HG03354 (cell line): ENCODE results near the gene ZBTB48.

Experiments
- ATAC-seq: cut with Tn5 transposase; IDR thresholded peaks from one replicate; pipeline ENCODE4 v1.9.1; 2021; ENCODE audit warnings: mild to moderate bottlenecking; ENCODE audit not compliant: unreplicated experiment, poor library complexity, severe bottlenecking

ZBTB48 gene

GRCh38 chr1:6570987-6571386 is 8.8 kb upstream of the ZBTB48 start:
- ATAC-seq = no peak

DNA sequence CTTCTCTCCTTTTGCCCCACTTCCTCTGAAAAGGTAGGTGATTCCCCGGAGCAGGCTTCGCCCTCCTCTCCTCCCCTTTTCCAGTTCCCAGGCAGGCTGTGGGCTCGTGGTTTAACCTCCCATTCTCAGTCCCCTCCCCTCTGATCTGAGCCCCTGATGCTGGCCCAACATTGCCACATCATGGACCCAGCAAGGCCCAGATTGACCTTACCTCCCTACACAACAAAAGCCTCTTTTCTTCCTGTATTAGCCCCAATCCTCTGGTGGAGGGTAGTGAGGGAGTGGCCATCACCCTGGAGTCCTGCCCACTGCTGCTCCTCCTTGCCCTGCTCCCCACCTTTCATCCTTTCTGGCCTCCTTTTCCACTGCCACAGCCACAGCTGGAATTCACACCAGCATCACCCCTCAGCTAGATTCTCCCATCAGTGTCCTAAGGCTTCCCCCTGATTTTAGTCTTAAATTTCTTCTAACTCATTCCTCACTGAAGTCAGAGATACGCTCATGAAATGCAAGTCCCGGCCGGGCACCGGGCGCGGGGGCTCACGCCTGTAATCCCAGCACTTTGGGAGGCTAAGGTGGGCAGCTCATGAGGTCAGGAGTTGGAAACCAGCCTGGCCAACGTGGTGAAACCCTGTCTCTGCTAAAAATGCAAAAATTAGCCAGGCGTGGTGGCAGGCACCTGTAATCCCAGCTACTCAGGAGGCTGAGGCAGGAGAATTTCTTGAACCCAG is 7.0 kb upstream of the ZBTB48 start:
- ATAC-seq = no peak

- ATAC-seq = no peak
Measured at GRCh38 chr1:6574025-6574620, 5.7 kb upstream of the ZBTB48 start.

DNA sequence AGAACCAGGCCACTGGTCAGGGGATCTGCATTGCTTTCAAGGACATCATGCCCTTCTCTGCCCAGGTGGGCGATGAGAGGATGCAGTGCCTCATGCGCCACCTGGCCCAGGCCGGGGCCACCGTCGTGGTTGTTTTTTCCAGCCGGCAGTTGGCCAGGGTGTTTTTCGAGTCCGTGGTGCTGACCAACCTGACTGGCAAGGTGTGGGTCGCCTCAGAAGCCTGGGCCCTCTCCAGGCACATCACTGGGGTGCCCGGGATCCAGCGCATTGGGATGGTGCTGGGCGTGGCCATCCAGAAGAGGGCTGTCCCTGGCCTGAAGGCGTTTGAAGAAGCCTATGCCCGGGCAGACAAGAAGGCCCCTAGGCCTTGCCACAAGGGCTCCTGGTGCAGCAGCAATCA is 5.0 kb upstream of the ZBTB48 start:
- no peak for ATAC-seq

GRCh38 chr1:6577831-6578525 is 1.8 kb upstream of the ZBTB48 start:
- no peak for ATAC-seq

DNA sequence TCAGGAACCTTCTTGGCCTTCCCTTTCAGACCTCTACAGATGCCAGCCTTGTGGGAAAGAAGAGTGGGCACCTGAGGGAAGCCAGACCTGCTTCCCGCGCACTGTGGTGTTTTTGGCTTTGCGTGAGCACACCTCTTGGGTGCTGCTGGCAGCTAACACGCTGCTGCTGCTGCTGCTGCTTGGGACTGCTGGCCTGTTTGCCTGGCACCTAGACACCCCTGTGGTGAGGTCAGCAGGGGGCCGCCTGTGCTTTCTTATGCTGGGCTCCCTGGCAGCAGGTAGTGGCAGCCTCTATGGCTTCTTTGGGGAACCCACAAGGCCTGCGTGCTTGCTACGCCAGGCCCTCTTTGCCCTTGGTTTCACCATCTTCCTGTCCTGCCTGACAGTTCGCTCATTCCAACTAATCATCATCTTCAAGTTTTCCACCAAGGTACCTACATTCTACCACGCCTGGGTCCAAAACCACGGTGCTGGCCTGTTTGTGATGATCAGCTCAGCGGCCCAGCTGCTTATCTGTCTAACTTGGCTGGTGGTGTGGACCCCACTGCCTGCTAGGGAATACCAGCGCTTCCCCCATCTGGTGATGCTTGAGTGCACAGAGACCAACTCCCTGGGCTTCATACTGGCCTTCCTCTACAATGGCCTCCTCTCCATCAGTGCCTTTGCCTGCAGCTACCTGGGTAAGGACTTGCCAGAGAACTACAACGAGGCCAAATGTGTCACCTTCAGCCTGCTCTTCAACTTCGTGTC is 995 bp upstream of the ZBTB48 start:
- ATAC-seq = no peak

DNA sequence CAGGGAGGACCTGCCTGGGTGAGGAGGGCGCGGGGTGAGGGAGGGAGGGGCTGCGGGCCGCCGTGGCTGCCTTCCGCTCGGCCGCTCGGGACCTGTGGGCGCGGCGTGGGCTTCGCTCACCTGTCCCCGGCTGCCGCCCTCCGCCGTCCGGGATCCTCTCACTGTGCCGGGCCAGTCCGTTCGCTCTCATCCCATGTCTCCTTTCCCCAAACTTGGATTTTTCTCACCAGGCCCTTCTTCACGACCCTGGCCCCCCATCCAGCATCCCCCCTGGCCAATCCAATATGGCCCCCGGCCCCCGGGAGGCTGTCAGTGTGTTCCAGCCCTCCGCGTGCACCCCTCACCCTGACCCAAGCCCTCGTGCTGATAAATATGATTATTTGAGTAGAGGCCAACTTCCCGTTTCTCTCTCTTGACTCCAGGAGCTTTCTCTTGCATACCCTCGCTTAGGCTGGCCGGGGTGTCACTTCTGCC is 362 bp downstream of the ZBTB48 start:
- ATAC-seq = peak; percentile 40

DNA sequence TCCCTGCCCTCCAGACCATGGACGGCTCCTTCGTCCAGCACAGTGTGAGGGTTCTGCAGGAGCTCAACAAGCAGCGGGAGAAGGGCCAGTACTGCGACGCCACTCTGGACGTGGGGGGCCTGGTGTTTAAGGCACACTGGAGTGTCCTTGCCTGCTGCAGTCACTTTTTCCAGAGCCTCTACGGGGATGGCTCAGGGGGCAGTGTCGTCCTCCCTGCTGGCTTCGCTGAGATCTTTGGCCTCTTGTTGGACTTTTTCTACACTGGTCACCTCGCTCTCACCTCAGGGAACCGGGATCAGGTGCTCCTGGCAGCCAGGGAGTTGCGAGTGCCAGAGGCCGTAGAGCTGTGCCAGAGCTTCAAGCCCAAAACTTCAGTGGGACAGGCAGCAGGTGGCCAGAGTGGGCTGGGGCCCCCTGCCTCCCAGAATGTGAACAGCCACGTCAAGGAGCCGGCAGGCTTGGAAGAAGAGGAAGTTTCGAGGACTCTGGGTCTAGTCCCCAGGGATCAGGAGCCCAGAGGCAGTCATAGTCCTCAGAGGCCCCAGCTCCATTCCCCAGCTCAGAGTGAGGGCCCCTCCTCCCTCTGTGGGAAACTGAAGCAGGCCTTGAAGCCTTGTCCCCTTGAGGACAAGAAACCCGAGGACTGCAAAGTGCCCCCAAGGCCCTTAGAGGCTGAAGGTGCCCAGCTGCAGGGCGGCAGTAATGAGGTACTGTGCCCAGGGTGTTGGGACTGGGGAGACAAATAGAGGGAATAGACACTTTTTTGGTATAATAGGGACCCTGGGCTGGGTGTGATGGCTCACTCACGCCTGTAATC is 1.0 kb downstream of the ZBTB48 start:
- no peak for ATAC-seq

GRCh38 chr1:6581561-6582305 is 1.9 kb downstream of the ZBTB48 start:
- ATAC-seq = no peak

GRCh38 chr1:6582370-6582769 is 2.6 kb downstream of the ZBTB48 start:
- no peak for ATAC-seq

DNA sequence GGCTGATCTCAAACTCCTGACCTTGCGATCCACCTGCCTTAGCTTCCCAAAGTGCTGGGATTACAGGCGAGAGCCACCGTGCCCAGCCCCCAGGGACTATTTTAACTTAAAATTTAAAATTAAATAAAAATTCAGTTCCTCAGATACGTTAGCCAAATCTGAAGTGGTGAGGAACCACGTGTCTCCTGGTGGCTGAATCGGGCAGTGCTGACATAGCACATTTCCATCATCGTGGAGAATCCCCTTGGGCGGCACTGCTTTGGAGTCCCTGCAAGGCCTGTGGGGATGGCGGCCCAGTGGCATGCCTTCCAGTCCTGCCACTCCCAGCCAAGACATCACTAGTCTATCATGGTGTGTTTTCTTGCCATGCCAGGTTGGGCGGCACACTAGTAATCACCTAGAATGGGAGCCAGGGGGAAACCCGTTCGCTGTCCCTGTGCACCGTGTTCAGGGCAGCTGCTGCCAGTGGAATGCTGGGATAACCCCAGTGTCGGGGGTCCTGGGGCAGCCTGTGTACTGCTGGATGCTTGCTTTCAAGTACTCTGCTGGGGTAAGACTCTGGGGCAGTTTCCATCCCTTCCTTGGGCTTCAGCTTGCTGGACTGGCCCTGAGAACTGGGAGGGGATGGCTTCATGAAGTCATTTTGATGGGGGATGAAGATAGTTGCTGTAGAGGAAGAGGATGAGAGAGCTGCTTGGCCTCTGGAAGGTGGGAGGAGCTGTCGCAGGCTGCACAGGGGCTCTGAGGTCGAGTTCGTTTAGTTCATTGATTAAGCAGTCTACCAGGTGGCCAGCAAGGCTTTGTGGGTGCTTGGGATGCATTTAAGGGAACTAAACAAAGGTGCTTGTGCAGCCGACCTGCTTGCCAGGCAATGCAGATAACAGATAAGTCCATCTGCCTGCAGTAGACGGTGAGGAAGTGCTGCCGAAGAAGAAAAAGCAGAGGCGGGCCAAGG is 4.6 kb downstream of the ZBTB48 start:
- no peak for ATAC-seq

GRCh38 chr1:6585081-6585722 is 5.4 kb downstream of the ZBTB48 start:
- ATAC-seq = no peak

GRCh38 chr1:6585841-6586240 is 6.0 kb downstream of the ZBTB48 start:
- no peak for ATAC-seq

- no peak for ATAC-seq
Measured at GRCh38 chr1:6586404-6586816, 6.6 kb downstream of the ZBTB48 start.

DNA sequence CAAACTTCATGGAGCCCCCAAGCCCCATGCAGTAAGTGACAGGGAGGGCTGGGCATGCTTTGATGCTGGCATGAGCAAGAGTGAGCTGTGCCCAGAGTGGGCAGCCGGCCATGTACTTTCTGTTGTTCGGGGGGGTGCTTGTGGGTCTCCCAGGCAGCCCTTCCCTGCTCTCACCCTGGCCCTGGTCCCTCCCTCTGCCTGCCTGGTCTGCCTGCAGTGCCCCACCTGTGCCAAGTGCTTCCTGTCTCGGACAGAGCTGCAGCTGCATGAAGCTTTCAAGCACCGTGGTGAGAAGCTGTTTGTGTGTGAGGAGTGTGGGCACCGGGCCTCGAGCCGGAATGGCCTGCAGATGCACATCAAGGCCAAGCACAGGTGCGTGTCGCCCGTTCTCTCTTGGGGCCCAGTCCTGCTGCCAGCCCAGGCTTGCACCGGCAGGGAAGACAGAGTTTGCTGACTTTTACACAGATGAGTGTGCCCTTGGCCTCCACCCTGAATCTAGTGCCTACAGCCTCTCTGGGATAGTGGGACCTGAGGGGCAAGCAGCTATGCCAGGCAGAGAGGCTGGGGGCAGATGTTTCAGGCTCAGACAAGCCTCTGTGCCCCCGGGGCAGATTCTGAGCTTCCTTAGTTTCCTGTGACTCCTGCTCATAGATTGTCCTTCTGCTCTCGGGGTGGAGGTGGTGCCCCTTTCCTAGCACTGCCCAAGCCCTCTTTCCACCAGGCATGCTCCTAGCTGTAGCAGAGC is 7.6 kb downstream of the ZBTB48 start:
- no peak for ATAC-seq

GRCh38 chr1:6588128-6588892 is 8.5 kb downstream of the ZBTB48 start:
- ATAC-seq = no peak
